G401 (cell line): ENCODE data around the gene CYP1A2. TPM values are rescaled to one million over a fixed set of nuclear protein-coding genes. Genes with fewer than 3 reads are reported as not detected.
"Not testable (repeated sequence)": the region's sequence is repeated elsewhere in the genome, so short reads cannot be mapped to it uniquely, and the experiment has no call there.

Source experiments
- DNase-seq: peaks from one replicate; pipeline ENCODE4 v3.0.0-alpha.2; 2015; ENCODE audit warnings: low spot score
- in situ Hi-C: cut with HindIII; loops from 2 replicates; pipeline ENCODE4 v1.10.0; 2016; ENCODE audit warnings: low sequenced_read_pairs, mixed read lengths
- total RNA-seq: library from RNA; depleted of rRNA; stranded (reverse); fragments of >200 nt; shearing (Covaris generic); gene quantifications from 2 replicates; pipeline ENCODE4 v1.2.3, GENCODE V29; 2014

Gene CYP1A2
- total RNA-seq, 1 experiment from 2014 or later, result not detected

- in situ Hi-C loops, result no loop called here
- DNase-seq, result no peak
These were observed 36.8 kb downstream of the CYP1A2 start for GRCh38 chr15:74785194-74786032.

- in situ Hi-C loops, result not testable (repeated sequence)
These were observed 37.4 kb downstream of the CYP1A2 start for GRCh38 chr15:74786081-74786480.

GRCh38 chr15:74786551-74787165 lies 38.0 kb downstream of the CYP1A2 start:
- in situ Hi-C loops, result no loop called here
- DNase-seq, result no peak

More at GRCh38 chr15:74786081-74786480, 37.4 kb downstream of the CYP1A2 start:
- peak; percentile 48 for DNase-seq

- DNase-seq, result peak; percentile 87
- in situ Hi-C loops, result no loop called here
These were observed 38.8 kb downstream of the CYP1A2 start for GRCh38 chr15:74787251-74788041.

GRCh38 chr15:74788042-74788682 lies 39.5 kb downstream of the CYP1A2 start:
- no peak for DNase-seq
- in situ Hi-C loops, result no loop called here

- in situ Hi-C loops, result no loop called here
- no peak for DNase-seq
These were observed 40.1 kb downstream of the CYP1A2 start for GRCh38 chr15:74788683-74789151.

- in situ Hi-C loops, result no loop called here
- no peak for DNase-seq
These were observed 40.6 kb downstream of the CYP1A2 start for GRCh38 chr15:74789171-74789631.

GRCh38 chr15:74789741-74790079 lies 41.1 kb downstream of the CYP1A2 start:
- in situ Hi-C loops, result no loop called here
- no peak for DNase-seq

GRCh38 chr15:74790080-74790916 lies 41.7 kb downstream of the CYP1A2 start:
- DNase-seq, result peak; percentile 47
- in situ Hi-C loops, result no loop called here

GRCh38 chr15:74791007-74791406 lies 42.4 kb downstream of the CYP1A2 start:
- in situ Hi-C loops, result no loop called here
- DNase-seq, result no peak

- in situ Hi-C loops, result no loop called here
- DNase-seq, result peak; percentile 62
These were observed 43.0 kb downstream of the CYP1A2 start for GRCh38 chr15:74791667-74792066.

GRCh38 chr15:74792227-74793016 lies 43.8 kb downstream of the CYP1A2 start:
- in situ Hi-C loops, result no loop called here
- no peak for DNase-seq

- no peak for DNase-seq
- in situ Hi-C loops, result no loop called here
These were observed 44.7 kb downstream of the CYP1A2 start for GRCh38 chr15:74793135-74794028.

- in situ Hi-C loops, result no loop called here
These were observed 45.8 kb downstream of the CYP1A2 start for GRCh38 chr15:74794248-74794969.

GRCh38 chr15:74794970-74795349 lies 46.3 kb downstream of the CYP1A2 start:
- DNase-seq, result no peak
- in situ Hi-C loops, result no loop called here

More at GRCh38 chr15:74794248-74794969, 45.8 kb downstream of the CYP1A2 start:
- no peak for DNase-seq

- no peak for DNase-seq
- in situ Hi-C loops, result no loop called here
These were observed 47.5 kb downstream of the CYP1A2 start for GRCh38 chr15:74795966-74796625.
